ENCODE measurements around the gene NAA25.
"Not testable (repeated sequence)": the region's sequence is repeated elsewhere in the genome, so short reads cannot be mapped to it uniquely, and the experiment has no call there.

Gene NAA25

DNA sequence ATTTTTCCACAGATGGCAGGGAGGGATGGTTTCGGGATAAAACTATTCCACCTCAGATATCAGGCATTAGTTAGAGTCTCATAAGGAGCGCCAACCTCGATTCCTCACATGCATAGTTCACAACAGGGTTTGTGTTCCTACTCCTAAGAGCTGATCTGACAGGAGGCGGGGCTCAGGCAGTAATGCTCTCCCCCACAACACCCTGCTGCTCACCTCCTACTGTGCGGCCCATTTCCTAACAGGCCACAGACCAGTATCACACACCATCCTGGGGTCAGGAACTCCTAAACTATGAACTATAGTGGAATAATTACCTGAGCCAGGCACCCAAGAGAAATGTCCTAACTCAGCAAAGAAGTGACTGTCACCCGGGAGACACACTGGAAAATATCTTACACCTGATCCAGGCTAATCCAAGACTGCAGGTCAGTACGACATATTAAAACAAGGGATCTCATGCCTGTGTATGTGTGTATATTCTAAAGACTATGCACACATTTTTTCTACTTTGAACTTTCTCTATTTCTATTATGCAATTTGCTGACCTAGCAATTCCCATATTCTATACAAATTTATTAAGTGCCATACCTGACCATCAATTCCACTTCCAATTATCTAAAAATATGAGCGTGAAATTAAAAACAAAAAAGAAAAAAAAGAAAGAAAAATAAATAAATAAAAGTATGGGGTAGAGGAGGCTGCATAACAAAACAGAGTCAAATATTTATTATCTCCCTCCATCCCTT is 4.7 kb downstream of the NAA25 start:
- Mint-ChIP-seq H3K4me1 (peaks cover 56% of the 10 kb centered on the region), H3K27me3 (no peaks in the 10 kb centered on the region), H3K27ac (no peak overlapping the region), H3K9me3 (no peaks in the 10 kb centered on the region), H3K4me3 (no peak overlapping the region), H3K36me3 (peaks cover 33% of the 10 kb centered on the region)
- ATAC-seq, result no peak

DNA sequence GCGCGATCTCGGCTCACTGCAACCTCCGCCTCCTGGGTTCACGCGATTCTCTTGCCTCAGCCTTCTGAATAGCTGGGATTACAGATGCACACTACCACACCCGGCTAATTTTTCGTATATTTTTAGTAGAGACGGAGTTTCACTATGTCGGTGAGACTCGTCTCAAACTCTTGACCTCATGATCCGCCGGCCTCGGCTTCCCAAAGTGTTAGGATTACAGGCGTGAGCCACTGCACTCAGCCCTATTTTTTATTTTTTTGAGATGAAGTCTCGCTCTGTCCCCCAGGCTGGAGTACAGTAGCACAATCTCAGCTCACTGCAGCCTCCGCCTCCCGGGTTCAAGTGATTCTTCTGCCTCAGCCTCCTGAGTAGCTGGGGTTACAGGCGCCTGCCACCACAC is 5.8 kb downstream of the NAA25 start:
- H3K9me3 Mint-ChIP-seq, H3K27me3 Mint-ChIP-seq, ATAC-seq, H3K27ac Mint-ChIP-seq, H3K4me3 Mint-ChIP-seq: not testable (repeated sequence)
- H3K4me1 Mint-ChIP-seq, result peaks cover 50% of the 10 kb centered on the region
- peaks cover 33% of the 10 kb centered on the region for H3K36me3 Mint-ChIP-seq

DNA sequence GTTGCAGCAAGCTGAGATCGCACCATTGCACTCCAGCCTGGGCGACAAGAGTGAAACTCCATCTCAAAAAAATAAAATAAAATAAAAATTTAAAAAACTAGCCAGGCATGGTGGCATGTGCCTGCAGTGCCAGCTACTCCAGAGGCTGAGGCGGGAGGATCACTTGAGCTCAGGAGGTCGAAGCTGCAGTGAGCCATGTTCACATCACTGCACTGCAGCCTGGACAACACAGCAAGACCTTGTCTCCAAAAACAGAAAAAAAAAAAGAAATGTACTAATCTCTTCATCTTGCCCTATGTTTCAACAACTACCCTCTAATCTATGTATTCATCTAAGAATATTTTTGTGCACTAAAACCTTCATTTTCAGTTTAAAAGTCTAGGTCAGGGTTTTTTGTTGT is 6.5 kb downstream of the NAA25 start:
- Mint-ChIP-seq H3K36me3 (peaks cover 35% of the 10 kb centered on the region), H3K9me3 (no peaks in the 10 kb centered on the region), H3K27me3 (no peaks in the 10 kb centered on the region), H3K4me1 (peaks cover 45% of the 10 kb centered on the region), H3K27ac (no peak overlapping the region), H3K4me3 (no peak overlapping the region)
- ATAC-seq, result no peak

DNA sequence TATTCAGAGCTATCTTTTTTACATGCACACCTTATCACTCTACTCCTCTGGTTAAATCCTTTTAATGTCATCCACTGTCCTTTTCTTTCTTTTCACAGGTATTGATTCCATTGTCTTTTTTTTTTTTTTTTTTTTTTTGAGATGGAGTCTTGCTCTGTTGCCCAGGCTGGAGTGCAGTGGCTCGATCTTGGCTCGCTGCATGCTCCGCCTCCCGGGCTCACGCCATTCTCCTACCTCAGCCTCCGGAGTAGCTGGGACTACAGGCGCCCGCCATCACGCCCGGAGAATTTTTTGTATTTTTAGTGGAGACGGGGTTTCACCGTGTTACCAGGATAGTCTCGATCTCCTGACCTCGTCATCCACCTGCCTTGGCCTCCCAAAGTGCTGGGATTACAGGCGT is 8.1 kb downstream of the NAA25 start:
- peak overlapping the region; percentile 41 for H3K27ac Mint-ChIP-seq
- H3K27me3 Mint-ChIP-seq, H3K9me3 Mint-ChIP-seq, H3K4me3 Mint-ChIP-seq, ATAC-seq: not testable (repeated sequence)
- H3K4me1 Mint-ChIP-seq, result peaks cover 45% of the 10 kb centered on the region
- peaks cover 34% of the 10 kb centered on the region for H3K36me3 Mint-ChIP-seq

DNA sequence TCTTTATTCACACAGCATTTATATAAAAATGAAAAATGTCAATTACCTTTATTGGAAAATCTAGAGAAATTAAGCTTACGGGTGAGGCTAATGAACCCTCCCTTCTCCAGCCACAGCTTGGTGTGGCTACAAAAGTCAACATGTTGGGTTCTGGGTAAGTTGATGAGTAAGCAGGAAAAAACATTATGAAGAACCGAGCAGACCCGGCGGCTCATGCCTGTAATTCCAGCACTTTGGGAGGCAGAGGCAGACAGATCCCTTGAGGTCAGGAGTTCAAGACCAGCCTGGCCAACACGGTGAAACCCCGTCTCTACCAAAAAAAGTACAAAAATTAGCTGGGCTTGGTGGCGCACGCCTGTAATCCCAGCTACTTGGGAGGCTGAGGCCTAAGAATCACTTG is 10.9 kb downstream of the NAA25 start:
- Mint-ChIP-seq H3K9me3 (no peaks in the 10 kb centered on the region), H3K4me1 (peaks cover 29% of the 10 kb centered on the region), H3K36me3 (peaks cover 42% of the 10 kb centered on the region), H3K4me3 (no peak overlapping the region), H3K27ac (peak overlapping the region; percentile 92), H3K27me3 (no peaks in the 10 kb centered on the region)
- no peak for ATAC-seq

DNA sequence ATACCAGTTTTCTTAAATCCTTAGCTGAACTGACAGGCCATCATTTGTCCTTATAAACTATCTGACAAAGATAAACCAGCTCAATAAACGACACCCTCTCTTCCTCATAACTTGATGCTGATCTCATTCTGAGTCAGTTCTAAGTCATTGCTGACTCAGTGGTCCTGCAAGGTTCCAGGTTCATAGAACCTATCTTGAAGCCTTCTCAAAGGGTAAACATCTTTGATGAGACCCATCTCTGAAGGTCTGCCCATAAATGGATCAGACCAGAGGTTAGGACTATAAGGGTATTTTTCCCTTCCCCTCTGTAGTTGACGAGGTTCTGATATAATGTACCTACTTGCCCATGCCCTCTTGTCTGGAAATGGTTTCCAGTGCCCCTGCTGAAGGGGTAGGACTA is 11.9 kb downstream of the NAA25 start:
- Mint-ChIP-seq H3K27ac (peak overlapping the region; percentile 92), H3K9me3 (no peaks in the 10 kb centered on the region), H3K4me1 (peaks cover 29% of the 10 kb centered on the region), H3K27me3 (no peaks in the 10 kb centered on the region), H3K4me3 (peak overlapping the region; percentile 57), H3K36me3 (peaks cover 49% of the 10 kb centered on the region)
- peak; percentile 88 for ATAC-seq

DNA sequence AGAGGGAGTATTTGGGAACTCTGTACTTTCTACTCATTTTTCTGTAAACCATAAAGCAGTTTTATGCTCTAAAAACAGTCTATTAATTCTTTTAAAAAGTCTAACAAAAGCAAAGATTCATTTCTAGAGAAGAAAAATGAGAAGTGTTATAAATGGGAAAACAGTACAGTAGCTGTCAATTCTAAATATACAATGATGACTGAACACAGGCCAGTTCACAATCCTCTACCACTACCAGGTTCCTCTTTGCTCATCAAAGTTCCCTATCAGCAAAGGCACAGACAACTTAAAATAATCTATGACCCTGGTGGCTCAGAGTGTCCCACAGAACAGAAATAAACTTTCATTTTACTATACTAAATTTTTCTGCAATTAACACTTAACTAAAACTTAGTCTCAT is 12.5 kb downstream of the NAA25 start:
- no peaks in the 10 kb centered on the region for H3K27me3 Mint-ChIP-seq
- H3K4me3 Mint-ChIP-seq, result peak overlapping the region; percentile 69
- peak overlapping the region; percentile 92 for H3K27ac Mint-ChIP-seq
- no peaks in the 10 kb centered on the region for H3K9me3 Mint-ChIP-seq
- peak; percentile 98 for ATAC-seq
- peaks cover 27% of the 10 kb centered on the region for H3K4me1 Mint-ChIP-seq
- H3K36me3 Mint-ChIP-seq, result peaks cover 51% of the 10 kb centered on the region

DNA sequence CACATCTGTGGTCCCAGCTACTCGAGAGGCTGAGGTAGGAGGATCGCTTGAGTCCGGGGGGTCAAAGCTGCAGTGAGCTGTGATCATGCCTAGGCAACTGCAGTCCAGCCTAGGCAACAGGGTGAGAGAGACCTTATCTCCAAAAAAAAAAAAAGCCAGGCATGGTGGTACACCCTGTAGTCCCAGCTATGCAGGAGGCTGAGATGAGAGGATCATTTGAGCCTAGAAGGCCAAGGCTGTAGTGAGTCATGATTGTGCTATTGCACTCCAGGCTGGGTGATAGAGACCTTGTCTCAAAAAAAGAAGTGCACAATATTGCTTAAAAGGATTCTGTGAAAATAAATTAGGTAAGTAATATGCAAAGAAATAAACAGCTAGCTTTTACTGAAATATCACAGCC is 17.0 kb downstream of the NAA25 start:
- no peaks in the 10 kb centered on the region for H3K27me3 Mint-ChIP-seq

DNA sequence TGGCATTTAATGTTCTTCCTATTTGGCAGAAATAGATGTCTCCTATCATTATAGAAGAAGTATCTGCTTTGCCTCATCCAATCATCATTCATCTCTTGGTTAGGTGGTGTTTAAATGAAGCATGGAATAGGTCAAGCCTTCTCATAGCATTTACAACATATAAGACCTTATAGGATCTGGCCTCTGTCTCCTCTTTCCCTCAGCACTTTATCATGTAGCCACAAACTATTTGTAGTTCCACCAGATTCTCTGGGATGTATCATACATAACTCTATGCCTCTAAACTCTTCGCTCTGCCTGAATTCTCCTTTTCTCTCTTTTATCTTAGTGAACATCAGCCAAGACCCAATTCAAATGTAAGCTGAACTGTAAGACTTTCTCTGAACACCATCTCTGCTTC is 20.7 kb downstream of the NAA25 start:
- H3K4me1 Mint-ChIP-seq, result peaks cover 14% of the 10 kb centered on the region
- H3K36me3 Mint-ChIP-seq, result peaks cover 58% of the 10 kb centered on the region
- no peaks in the 10 kb centered on the region for H3K27me3 Mint-ChIP-seq
- no peaks in the 10 kb centered on the region for H3K9me3 Mint-ChIP-seq
- no peak overlapping the region for H3K4me3 Mint-ChIP-seq
- no peak for ATAC-seq
- no peak overlapping the region for H3K27ac Mint-ChIP-seq

More for the DNA sequence above, 17.0 kb downstream of the NAA25 start:
- Mint-ChIP-seq H3K27ac (no peak overlapping the region), H3K4me3 (no peak overlapping the region), H3K36me3 (peaks cover 51% of the 10 kb centered on the region), H3K4me1 (peaks cover 15% of the 10 kb centered on the region), H3K9me3 (no peaks in the 10 kb centered on the region)
- ATAC-seq, result no peak

DNA sequence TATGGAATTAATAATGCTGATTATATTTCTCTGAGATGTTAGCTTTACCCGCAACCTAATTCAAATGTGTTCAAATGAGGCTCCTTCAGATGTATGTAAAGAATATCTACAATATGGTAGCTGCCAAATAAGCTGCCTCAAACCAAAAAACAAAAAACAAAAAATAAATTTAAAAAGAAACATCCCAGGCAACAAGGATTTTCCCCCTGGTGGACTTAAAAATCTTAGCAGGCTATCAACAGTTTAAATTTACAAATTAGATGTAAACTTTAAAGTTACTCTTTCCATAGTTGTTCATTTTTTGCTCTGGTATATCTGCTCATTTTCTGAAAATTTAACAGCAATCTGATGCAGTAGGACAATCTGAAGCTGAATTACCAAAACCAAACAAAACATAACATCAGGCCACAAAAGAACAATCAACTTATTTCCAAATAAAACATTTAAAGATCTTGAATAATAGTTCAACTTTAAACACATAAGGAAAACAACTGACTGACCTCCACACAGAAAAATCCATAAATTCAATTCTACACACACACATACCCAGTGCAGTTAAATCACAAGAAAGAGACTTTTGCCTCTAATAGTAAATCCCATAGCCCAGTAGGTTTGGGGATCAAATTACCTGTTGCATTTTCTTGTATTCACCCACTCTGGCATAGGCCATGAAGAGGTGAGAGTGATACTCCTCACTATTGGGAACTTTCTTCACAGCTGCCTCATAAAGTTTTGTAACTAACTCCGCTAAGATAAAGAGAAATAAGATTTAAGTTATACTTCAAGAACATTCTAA is 21.3 kb downstream of the NAA25 start:
- Mint-ChIP-seq H3K36me3 (peaks cover 62% of the 10 kb centered on the region), H3K9me3 (no peaks in the 10 kb centered on the region), H3K27ac (no peak overlapping the region), H3K4me1 (peaks cover 17% of the 10 kb centered on the region), H3K4me3 (no peak overlapping the region), H3K27me3 (no peaks in the 10 kb centered on the region)
- ATAC-seq, result no peak

DNA sequence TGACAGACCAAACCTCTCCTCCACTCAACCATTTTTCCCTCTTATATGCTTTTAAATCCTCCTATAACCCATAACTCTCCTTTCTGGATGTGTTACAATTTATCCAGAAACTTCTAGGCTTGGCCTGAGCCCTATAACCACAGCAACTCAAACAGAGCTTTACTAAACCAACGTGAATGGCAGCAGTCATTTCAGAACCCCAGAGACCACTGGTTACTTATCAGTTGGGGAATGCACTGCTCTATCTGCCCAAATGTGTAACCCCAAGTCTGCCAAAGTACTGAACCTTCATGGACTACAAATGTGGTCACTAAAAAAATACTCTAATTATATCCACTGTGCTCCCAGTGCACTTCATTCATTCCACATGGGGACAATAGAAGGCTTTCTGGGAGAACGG is 42.0 kb downstream of the NAA25 start:
- H3K36me3 Mint-ChIP-seq, result peaks cover 34% of the 10 kb centered on the region
- no peaks in the 10 kb centered on the region for H3K27me3 Mint-ChIP-seq
- H3K4me3 Mint-ChIP-seq, result no peak overlapping the region
- no peak for ATAC-seq
- H3K9me3 Mint-ChIP-seq, result no peaks in the 10 kb centered on the region
- H3K27ac Mint-ChIP-seq, result peak overlapping the region; percentile 1
- no peaks in the 10 kb centered on the region for H3K4me1 Mint-ChIP-seq

DNA sequence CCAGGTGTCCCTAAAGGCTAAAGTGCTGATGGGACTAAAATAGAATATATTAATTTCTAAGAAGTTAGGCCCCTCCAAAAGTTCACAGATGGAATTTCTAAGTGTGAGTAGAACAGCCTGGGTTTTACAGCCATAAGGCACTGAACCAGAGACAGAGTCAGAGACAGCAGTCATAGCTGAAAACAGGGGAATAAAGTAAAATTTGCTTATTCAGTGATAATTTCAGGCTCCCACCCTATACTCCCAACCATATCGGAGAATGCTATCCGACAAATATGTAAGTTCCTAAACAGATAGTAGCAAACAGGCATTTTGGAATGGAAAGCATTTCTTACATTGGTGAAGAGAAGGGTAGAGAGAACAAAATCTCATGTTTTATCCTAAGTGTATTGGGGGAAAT is 45.3 kb downstream of the NAA25 start:
- no peak overlapping the region for H3K27ac Mint-ChIP-seq
- no peak for ATAC-seq
- H3K4me3 Mint-ChIP-seq, result no peak overlapping the region
- no peaks in the 10 kb centered on the region for H3K9me3 Mint-ChIP-seq
- H3K27me3 Mint-ChIP-seq, result no peaks in the 10 kb centered on the region
- H3K4me1 Mint-ChIP-seq, result no peaks in the 10 kb centered on the region
- peaks cover 38% of the 10 kb centered on the region for H3K36me3 Mint-ChIP-seq

DNA sequence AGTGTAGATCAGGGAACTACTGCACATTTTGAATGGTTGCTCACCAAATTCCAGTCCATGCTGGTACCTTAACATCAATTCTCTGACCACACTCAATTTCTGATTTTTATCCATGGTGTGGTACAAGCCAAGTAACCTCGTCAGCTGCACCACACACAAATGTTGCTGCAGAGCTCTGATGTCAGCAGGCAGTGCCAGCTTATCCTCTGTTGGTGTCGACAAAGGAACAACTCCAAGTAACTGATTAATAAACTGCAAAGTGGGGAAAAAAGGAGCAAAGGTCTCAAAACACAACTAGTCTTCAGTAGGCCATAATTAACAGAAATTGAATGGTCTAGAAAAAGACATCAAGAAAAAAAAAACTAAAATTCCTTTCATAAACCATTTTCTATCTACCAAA is 47.4 kb downstream of the NAA25 start:
- Mint-ChIP-seq H3K9me3 (no peaks in the 10 kb centered on the region), H3K4me3 (no peak overlapping the region), H3K27ac (no peak overlapping the region), H3K27me3 (no peaks in the 10 kb centered on the region), H3K4me1 (no peaks in the 10 kb centered on the region), H3K36me3 (peaks cover 34% of the 10 kb centered on the region)
- no peak for ATAC-seq

DNA sequence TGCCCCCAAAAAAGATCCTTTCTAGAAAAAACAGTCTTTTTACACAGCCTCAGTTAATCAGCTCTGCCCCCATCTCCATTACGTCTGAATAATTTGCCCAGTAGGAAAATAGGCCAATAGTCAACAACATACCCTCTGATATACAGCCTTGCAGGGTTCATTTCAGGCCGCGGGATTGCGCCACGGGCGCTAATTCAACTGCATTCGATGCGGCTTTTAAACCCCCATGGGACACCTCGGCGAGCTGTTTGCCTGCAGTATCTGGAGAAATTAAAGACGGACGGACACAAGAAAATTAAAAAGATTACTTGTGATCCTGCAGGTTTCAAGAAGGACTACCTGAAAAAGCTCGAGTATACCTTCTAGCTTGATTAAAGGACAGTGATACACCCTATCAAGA is 59.2 kb downstream of the NAA25 start:
- no peaks in the 10 kb centered on the region for H3K27me3 Mint-ChIP-seq
- H3K4me1 Mint-ChIP-seq, result peaks cover 17% of the 10 kb centered on the region
- peaks cover 60% of the 10 kb centered on the region for H3K36me3 Mint-ChIP-seq
- no peak for ATAC-seq
- no peak overlapping the region for H3K27ac Mint-ChIP-seq
- H3K4me3 Mint-ChIP-seq, result no peak overlapping the region
- H3K9me3 Mint-ChIP-seq, result no peaks in the 10 kb centered on the region

DNA sequence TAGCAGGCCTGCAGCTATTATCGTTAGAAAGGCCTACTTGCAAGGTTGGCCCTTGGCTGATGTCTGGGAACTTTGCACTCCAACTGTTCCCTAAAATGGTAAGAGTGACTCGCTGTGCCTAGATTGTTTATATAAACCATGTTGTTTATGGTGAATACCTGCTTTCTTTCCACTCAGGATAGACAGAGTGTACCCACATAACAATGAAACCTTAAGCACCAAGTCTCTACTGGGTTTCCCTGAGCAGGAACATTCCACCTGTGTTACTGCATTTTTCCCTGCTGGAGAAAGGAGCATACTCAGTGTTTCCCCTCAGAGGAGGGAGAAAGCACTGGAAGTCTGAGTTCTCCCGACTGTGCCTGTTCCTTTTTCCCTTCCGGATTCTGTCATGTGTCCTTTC is 62.6 kb downstream of the NAA25 start:
- peaks cover 17% of the 10 kb centered on the region for H3K4me1 Mint-ChIP-seq
- peaks cover 43% of the 10 kb centered on the region for H3K36me3 Mint-ChIP-seq
- H3K9me3 Mint-ChIP-seq, result no peaks in the 10 kb centered on the region
- H3K27ac Mint-ChIP-seq, result no peak overlapping the region
- no peak for ATAC-seq
- no peaks in the 10 kb centered on the region for H3K27me3 Mint-ChIP-seq
- no peak overlapping the region for H3K4me3 Mint-ChIP-seq

DNA sequence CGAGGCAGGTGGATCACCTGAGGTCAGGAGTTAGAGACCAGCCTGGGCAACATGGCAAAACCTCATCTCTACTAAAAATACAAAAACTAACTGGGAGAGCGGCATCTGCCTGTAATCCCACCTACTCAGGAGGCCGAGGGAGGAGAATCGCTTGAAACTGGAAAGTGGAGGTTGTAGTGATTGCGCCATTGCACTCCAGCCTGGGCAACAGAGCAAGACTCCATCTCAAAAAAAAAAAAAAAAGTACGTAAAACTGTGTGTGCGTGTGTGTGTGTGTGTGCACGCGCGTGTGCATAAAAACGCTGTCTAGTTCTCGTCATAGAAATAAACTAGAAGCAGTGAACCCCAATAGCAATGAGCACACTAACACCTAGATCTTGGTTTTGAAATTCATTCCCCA is 72.0 kb downstream of the NAA25 start:
- H3K4me1 Mint-ChIP-seq, H3K27me3 Mint-ChIP-seq, H3K4me3 Mint-ChIP-seq, H3K9me3 Mint-ChIP-seq, ATAC-seq, H3K27ac Mint-ChIP-seq: not testable (repeated sequence)
- peaks cover 67% of the 10 kb centered on the region for H3K36me3 Mint-ChIP-seq
